SK-N-SH treated with all-trans-retinoic acid at 6 μM for 48 hours (cell line): Measurements from ENCODE around the gene CENPE.

ENCODE experiments used
- ATAC-seq: fragments of 200-7000 bp; cut with Tn5 transposase; 3 replicates; pipeline ENCODE4 v1.9.1; 2020; ENCODE audit warnings: mild to moderate bottlenecking, moderate library complexity
- ARNTL ChIP-seq: fragments of 450-650 bp; formaldehyde crosslinking; IDR thresholded peaks from 2 replicates; pipeline ENCODE4 v1.5.0; 2020; ENCODE audit warnings: low read depth, mild to moderate bottlenecking, moderate library complexity, borderline replicate concordance
- BACH2 ChIP-seq: fragments of 250-450 bp; sonication (Bioruptor Pico); IDR thresholded peaks from 2 replicates; pipeline ENCODE4 v1.9.0; 2021; ENCODE audit warnings: mild to moderate bottlenecking, borderline replicate concordance
- CREB5 ChIP-seq: fragments of 250-450 bp; sonication (Bioruptor Pico); IDR thresholded peaks from 2 replicates; pipeline ENCODE4 v1.5.1; 2020; ENCODE audit warnings: low read depth, mild to moderate bottlenecking, moderate library complexity
- CSDC2 ChIP-seq: fragments of 250-450 bp; sonication (Bioruptor Pico); IDR thresholded peaks from 2 replicates; pipeline ENCODE4 v1.5.0; 2020; ENCODE audit warnings: mild to moderate bottlenecking, moderate library complexity
- CSRNP3 ChIP-seq: fragments of 250-450 bp; sonication (Bioruptor Pico); IDR thresholded peaks from 2 replicates; pipeline ENCODE4 v1.5.1; 2021; ENCODE audit warnings: mild to moderate bottlenecking, moderate library complexity
- ESRRG ChIP-seq: fragments of 250-450 bp; sonication (Bioruptor Pico); IDR thresholded peaks from 2 replicates; pipeline ENCODE4 v1.6.1; 2021; ENCODE audit warnings: mild to moderate bottlenecking
- GLIS3 ChIP-seq: fragments of 250-450 bp; sonication (Bioruptor Pico); IDR thresholded peaks from 2 replicates; pipeline ENCODE4 v1.5.0; 2020; ENCODE audit warnings: mild to moderate bottlenecking, moderate library complexity
- ISL1 ChIP-seq: fragments of 250-450 bp; sonication (Bioruptor Pico); IDR thresholded peaks from 2 replicates; pipeline ENCODE4 v2.1.2; 2022; ENCODE audit warnings: mild to moderate bottlenecking, moderate library complexity
- OSR1 ChIP-seq: fragments of 250-450 bp; sonication (Bioruptor Pico); IDR thresholded peaks from 2 replicates; pipeline ENCODE4 v1.8.0; 2022; ENCODE audit warnings: moderate library complexity, mild to moderate bottlenecking, inconsistent platforms
- PATZ1 ChIP-seq: fragments of 250-450 bp; sonication (Bioruptor Pico); IDR thresholded peaks from 2 replicates; pipeline ENCODE4 v1.8.0; 2020; ENCODE audit warnings: mild to moderate bottlenecking, moderate library complexity, borderline replicate concordance
- POU6F1 ChIP-seq: fragments of 250-450 bp; sonication (Bioruptor Pico); IDR thresholded peaks from 2 replicates; pipeline ENCODE4 v1.8.0; 2021; ENCODE audit warnings: low read depth, mild to moderate bottlenecking, moderate library complexity, borderline replicate concordance
- PPARA ChIP-seq: fragments of 250-450 bp; sonication (Bioruptor Pico); IDR thresholded peaks from 2 replicates; pipeline ENCODE4 v1.5.0; 2020; ENCODE audit warnings: mild to moderate bottlenecking, borderline replicate concordance
- RARB ChIP-seq: fragments of 250-450 bp; sonication (Bioruptor Pico); IDR thresholded peaks from 2 replicates; pipeline ENCODE4 v1.8.0; 2021; ENCODE audit warnings: mild to moderate bottlenecking, moderate library complexity
- SNAI2 ChIP-seq: fragments of 250-450 bp; sonication (Bioruptor Pico); IDR thresholded peaks from 2 replicates; pipeline ENCODE4 v1.5.0; 2020; ENCODE audit warnings: mild to moderate bottlenecking, moderate library complexity
- TCF4 ChIP-seq: fragments of 250-450 bp; sonication (Bioruptor Pico); IDR thresholded peaks from 2 replicates; pipeline ENCODE4 v1.8.0; 2021; ENCODE audit warnings: mild to moderate bottlenecking, moderate library complexity, borderline replicate concordance
- TOX ChIP-seq: fragments of 250-450 bp; sonication (Bioruptor Pico); IDR thresholded peaks from 2 replicates; pipeline ENCODE4 v1.8.0; 2021; ENCODE audit warnings: mild to moderate bottlenecking, moderate library complexity, borderline replicate concordance
- TSHZ2 ChIP-seq: fragments of 250-450 bp; sonication (Bioruptor Pico); IDR thresholded peaks from 2 replicates; pipeline ENCODE4 v1.5.0; 2020; ENCODE audit warnings: mild to moderate bottlenecking, moderate library complexity
- ZC3H10 ChIP-seq: fragments of 250-450 bp; sonication (Bioruptor Pico); IDR thresholded peaks from 2 replicates; pipeline ENCODE4 v1.5.1; 2021; ENCODE audit warnings: mild to moderate bottlenecking, moderate library complexity
- ZFP3 ChIP-seq: fragments of 250-450 bp; sonication (Bioruptor Pico); IDR thresholded peaks from 2 replicates; pipeline ENCODE4 v1.5.0; 2020; ENCODE audit warnings: mild to moderate bottlenecking, moderate library complexity
- ZNF565 ChIP-seq: fragments of 450-650 bp; formaldehyde crosslinking; conservative IDR thresholded peaks from 2 replicates; pipeline ENCODE4 v1.5.0; 2020; ENCODE audit warnings: low read depth, mild to moderate bottlenecking, moderate library complexity
- ZNF70 ChIP-seq: fragments of 450-650 bp; formaldehyde crosslinking; IDR thresholded peaks from 2 replicates; pipeline ENCODE4 v1.5.0; 2020; ENCODE audit warnings: mild to moderate bottlenecking, moderate library complexity
- ZNF8 ChIP-seq: fragments of 450-650 bp; formaldehyde crosslinking; IDR thresholded peaks from 2 replicates; pipeline ENCODE4 v1.5.0; 2020; ENCODE audit warnings: mild to moderate bottlenecking, moderate library complexity

CENPE gene

GRCh38 chr4:103168993-103169392, 29.1 kb downstream of the CENPE start:
- ATAC-seq, result no peak
- TF ChIP-seq POU6F1 (CRISPR knock-in tag) (no peak), RARB (CRISPR knock-in tag) (no peak), TOX (CRISPR knock-in tag) (no peak), CSDC2 (no peak), ZC3H10 (CRISPR knock-in tag) (no peak), ZNF70 (CRISPR knock-in tag) (no peak), ZNF565 (CRISPR knock-in tag) (no peak), SNAI2 (CRISPR knock-in tag) (no peak), ISL1 (CRISPR knock-in tag) (no peak), PPARA (CRISPR knock-in tag) (no peak), ESRRG (CRISPR knock-in tag) (no peak), CREB5 (CRISPR knock-in tag) (no peak), ZNF8 (CRISPR knock-in tag) (no peak), CSRNP3 (CRISPR knock-in tag) (no peak), ARNTL (CRISPR knock-in tag) (no peak), OSR1 (no peak), TCF4 (no peak), TSHZ2 (CRISPR knock-in tag) (no peak), BACH2 (CRISPR knock-in tag) (no peak)
- TF ChIP-seq, all 23 proteins: peak for 0

- TF ChIP-seq TCF4 (no peak), TSHZ2 (CRISPR knock-in tag) (no peak), CSDC2 (no peak), OSR1 (no peak), ZFP3 (CRISPR knock-in tag) (no peak), PATZ1 (CRISPR knock-in tag) (no peak), ZNF70 (CRISPR knock-in tag) (no peak), ISL1 (CRISPR knock-in tag) (no peak), RARB (CRISPR knock-in tag) (no peak), ARNTL (CRISPR knock-in tag) (no peak), SNAI2 (CRISPR knock-in tag) (no peak), ESRRG (CRISPR knock-in tag) (no peak), CSRNP3 (CRISPR knock-in tag) (no peak), GLIS3 (CRISPR knock-in tag) (no peak), ZNF565 (CRISPR knock-in tag) (no peak), ZC3H10 (CRISPR knock-in tag) (no peak), PPARA (CRISPR knock-in tag) (no peak), CREB5 (CRISPR knock-in tag) (no peak), BACH2 (CRISPR knock-in tag) (no peak), TOX (CRISPR knock-in tag) (no peak)
- no peak for ATAC-seq
Measured at GRCh38 chr4:103162176-103162575, 36.0 kb downstream of the CENPE start.
